Liver (tissue), 3 donors: ENCODE results near the gene PGBD5.
"Not testable (repeated sequence)": the region's sequence is repeated elsewhere in the genome, so short reads cannot be mapped to it uniquely, and the experiment has no call there.

Experiments used
- EGR1 ChIP-seq, 2 donors: IDR thresholded peaks; 2 replicates each; pipeline ENCODE4 v1.6.1; 2016 to 2018; ENCODE audit warnings: antibody characterized with exemption in 2 of 2, low read depth in 2 of 2
- FOXA1 ChIP-seq: IDR thresholded peaks from 2 replicates; pipeline ENCODE4 v1.6.1; 2016; ENCODE audit warnings: antibody characterized with exemption
- GABPA ChIP-seq, 2 donors: IDR thresholded peaks in 1 of 2; conservative IDR thresholded peaks in 1 of 2; 2 replicates each; pipeline ENCODE4 v1.6.1; 2016; ENCODE audit warnings: antibody characterized with exemption in 2 of 2, mild to moderate bottlenecking in 1 of 2, moderate library complexity in 1 of 2
- HNF4A ChIP-seq, 2 donors: conservative IDR thresholded peaks; 2 replicates each; pipeline ENCODE4 v1.6.1; 2016; ENCODE audit warnings: antibody characterized with exemption in 2 of 2, mild to moderate bottlenecking in 2 of 2
- HNF4G ChIP-seq: IDR thresholded peaks from 2 replicates; pipeline ENCODE4 v1.6.1; 2016; ENCODE audit warnings: antibody characterized with exemption
- JUND ChIP-seq, 2 donors: IDR thresholded peaks; 2 replicates each; pipeline ENCODE4 v1.6.1; 2016; ENCODE audit warnings: antibody characterized with exemption in 2 of 2
- RXRA ChIP-seq, 2 donors: IDR thresholded peaks; 2 replicates each; pipeline ENCODE4 v1.6.1; 2017 to 2018; ENCODE audit warnings: antibody characterized with exemption in 2 of 2, mild to moderate bottlenecking in 1 of 2
- SP1 ChIP-seq: IDR thresholded peaks from 2 replicates; pipeline ENCODE4 v1.6.1; 2018; ENCODE audit warnings: antibody characterized with exemption, mild to moderate bottlenecking
- TAF1 ChIP-seq: conservative IDR thresholded peaks from 2 replicates; pipeline ENCODE4 v1.6.1; 2016; ENCODE audit warnings: antibody characterized with exemption, mild to moderate bottlenecking
- YY1 ChIP-seq: IDR thresholded peaks from 2 replicates; pipeline ENCODE4 v1.6.1; 2016; ENCODE audit warnings: antibody characterized with exemption, mild to moderate bottlenecking
- TF ChIP-seq, protein P1 (sequence below): fragments of 150-350 bp; IDR thresholded peaks from 2 replicates; pipeline ENCODE4 v1.5.1; 2017; ENCODE audit warnings: improper control_type of control experiment, low read depth, low read length; ENCODE audit not compliant: missing input control
- TF ChIP-seq, protein P2 (sequence below): IDR thresholded peaks from 2 replicates; pipeline ENCODE4 v1.6.1; 2016; ENCODE audit warnings: antibody characterized with exemption
- TF ChIP-seq, protein P3 (sequence below): IDR thresholded peaks from 2 replicates; pipeline ENCODE4 v1.6.1; 2016; ENCODE audit warnings: antibody characterized with exemption, mild to moderate bottlenecking
- TF ChIP-seq, protein P4 (sequence below): IDR thresholded peaks from 2 replicates; pipeline ENCODE4 v1.6.1; 2016; ENCODE audit warnings: antibody characterized with exemption
- donor health status: healthy.
- donor health status: healthy.

DNA sequence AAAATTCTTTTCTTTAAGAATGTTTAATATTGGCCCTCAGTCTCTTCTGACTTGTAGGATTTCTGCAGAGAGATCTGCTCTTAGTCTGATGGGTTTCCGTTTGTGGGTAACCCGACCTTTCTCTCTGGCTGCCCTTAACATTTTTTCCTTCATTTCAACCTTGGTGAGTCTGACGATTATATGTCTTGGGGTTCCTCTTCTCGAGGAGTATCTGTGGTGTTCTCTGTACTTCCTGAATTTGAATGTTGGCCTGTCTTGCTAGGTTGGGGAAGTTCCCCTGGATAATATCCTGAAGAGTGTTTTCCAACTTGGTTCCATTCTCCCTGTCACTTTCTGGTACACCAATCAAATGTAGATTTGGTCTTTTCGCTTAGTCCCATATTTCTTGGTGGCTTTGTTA, 48.8 kb upstream of the PGBD5 start:
- not testable (repeated sequence) for TF ChIP-seq GABPA (IDR thresholded peaks at IDR 0.05 in 1 of 2, conservative IDR thresholded peaks at IDR 0.05 in 1 of 2); HNF4G; TAF1; JUND (IDR thresholded peaks at IDR 0.05); EGR1 (IDR thresholded peaks at IDR 0.05; ENCODE audit: low read depth in 2 of 2); FOXA1; YY1; HNF4A (conservative IDR thresholded peaks at IDR 0.05); SP1; RXRA (IDR thresholded peaks at IDR 0.05)
- TF ChIP-seq, protein P1, sequence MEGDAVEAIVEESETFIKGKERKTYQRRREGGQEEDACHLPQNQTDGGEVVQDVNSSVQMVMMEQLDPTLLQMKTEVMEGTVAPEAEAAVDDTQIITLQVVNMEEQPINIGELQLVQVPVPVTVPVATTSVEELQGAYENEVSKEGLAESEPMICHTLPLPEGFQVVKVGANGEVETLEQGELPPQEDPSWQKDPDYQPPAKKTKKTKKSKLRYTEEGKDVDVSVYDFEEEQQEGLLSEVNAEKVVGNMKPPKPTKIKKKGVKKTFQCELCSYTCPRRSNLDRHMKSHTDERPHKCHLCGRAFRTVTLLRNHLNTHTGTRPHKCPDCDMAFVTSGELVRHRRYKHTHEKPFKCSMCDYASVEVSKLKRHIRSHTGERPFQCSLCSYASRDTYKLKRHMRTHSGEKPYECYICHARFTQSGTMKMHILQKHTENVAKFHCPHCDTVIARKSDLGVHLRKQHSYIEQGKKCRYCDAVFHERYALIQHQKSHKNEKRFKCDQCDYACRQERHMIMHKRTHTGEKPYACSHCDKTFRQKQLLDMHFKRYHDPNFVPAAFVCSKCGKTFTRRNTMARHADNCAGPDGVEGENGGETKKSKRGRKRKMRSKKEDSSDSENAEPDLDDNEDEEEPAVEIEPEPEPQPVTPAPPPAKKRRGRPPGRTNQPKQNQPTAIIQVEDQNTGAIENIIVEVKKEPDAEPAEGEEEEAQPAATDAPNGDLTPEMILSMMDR = not testable (repeated sequence)
- TF ChIP-seq, protein P2, sequence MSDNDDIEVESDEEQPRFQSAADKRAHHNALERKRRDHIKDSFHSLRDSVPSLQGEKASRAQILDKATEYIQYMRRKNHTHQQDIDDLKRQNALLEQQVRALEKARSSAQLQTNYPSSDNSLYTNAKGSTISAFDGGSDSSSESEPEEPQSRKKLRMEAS = not testable (repeated sequence)
- TF ChIP-seq, protein P3, sequence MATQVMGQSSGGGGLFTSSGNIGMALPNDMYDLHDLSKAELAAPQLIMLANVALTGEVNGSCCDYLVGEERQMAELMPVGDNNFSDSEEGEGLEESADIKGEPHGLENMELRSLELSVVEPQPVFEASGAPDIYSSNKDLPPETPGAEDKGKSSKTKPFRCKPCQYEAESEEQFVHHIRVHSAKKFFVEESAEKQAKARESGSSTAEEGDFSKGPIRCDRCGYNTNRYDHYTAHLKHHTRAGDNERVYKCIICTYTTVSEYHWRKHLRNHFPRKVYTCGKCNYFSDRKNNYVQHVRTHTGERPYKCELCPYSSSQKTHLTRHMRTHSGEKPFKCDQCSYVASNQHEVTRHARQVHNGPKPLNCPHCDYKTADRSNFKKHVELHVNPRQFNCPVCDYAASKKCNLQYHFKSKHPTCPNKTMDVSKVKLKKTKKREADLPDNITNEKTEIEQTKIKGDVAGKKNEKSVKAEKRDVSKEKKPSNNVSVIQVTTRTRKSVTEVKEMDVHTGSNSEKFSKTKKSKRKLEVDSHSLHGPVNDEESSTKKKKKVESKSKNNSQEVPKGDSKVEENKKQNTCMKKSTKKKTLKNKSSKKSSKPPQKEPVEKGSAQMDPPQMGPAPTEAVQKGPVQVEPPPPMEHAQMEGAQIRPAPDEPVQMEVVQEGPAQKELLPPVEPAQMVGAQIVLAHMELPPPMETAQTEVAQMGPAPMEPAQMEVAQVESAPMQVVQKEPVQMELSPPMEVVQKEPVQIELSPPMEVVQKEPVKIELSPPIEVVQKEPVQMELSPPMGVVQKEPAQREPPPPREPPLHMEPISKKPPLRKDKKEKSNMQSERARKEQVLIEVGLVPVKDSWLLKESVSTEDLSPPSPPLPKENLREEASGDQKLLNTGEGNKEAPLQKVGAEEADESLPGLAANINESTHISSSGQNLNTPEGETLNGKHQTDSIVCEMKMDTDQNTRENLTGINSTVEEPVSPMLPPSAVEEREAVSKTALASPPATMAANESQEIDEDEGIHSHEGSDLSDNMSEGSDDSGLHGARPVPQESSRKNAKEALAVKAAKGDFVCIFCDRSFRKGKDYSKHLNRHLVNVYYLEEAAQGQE = not testable (repeated sequence)
- TF ChIP-seq, protein P4, sequence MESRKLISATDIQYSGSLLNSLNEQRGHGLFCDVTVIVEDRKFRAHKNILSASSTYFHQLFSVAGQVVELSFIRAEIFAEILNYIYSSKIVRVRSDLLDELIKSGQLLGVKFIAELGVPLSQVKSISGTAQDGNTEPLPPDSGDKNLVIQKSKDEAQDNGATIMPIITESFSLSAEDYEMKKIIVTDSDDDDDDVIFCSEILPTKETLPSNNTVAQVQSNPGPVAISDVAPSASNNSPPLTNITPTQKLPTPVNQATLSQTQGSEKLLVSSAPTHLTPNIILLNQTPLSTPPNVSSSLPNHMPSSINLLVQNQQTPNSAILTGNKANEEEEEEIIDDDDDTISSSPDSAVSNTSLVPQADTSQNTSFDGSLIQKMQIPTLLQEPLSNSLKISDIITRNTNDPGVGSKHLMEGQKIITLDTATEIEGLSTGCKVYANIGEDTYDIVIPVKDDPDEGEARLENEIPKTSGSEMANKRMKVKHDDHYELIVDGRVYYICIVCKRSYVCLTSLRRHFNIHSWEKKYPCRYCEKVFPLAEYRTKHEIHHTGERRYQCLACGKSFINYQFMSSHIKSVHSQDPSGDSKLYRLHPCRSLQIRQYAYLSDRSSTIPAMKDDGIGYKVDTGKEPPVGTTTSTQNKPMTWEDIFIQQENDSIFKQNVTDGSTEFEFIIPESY = not testable (repeated sequence)
